ENCODE results near the gene PARD3.
"Not testable (repeated sequence)": the region's sequence is repeated elsewhere in the genome, so short reads cannot be mapped to it uniquely, and the experiment has no call there.

Gene PARD3

GRCh38 chr10:34766811-34767494 is 48.1 kb downstream of the PARD3 start:
- DNase-seq (ENCODE audit: low read depth in 2 of 2): no peak

GRCh38 chr10:34766266-34766600 is 48.9 kb downstream of the PARD3 start:
- no peak for DNase-seq (ENCODE audit: low read depth in 2 of 2)

- DNase-seq (ENCODE audit: low read depth in 2 of 2): no peak
These were observed 50.6 kb downstream of the PARD3 start for GRCh38 chr10:34764472-34764946.

- no peak for DNase-seq (ENCODE audit: low read depth in 2 of 2)
These were observed 52.3 kb downstream of the PARD3 start for GRCh38 chr10:34762603-34763299.

GRCh38 chr10:34762156-34762555 is 52.9 kb downstream of the PARD3 start:
- no peak for DNase-seq (ENCODE audit: low read depth in 2 of 2)

- DNase-seq (ENCODE audit: low read depth in 2 of 2): no peak
These were observed 53.6 kb downstream of the PARD3 start for GRCh38 chr10:34761453-34761852.

GRCh38 chr10:34760606-34761005 is 54.5 kb downstream of the PARD3 start:
- no peak for DNase-seq (ENCODE audit: low read depth in 2 of 2)

GRCh38 chr10:34759837-34760215 is 55.3 kb downstream of the PARD3 start:
- DNase-seq (ENCODE audit: low read depth in 2 of 2): no peak

- DNase-seq (ENCODE audit: low read depth in 2 of 2): no peak
These were observed 55.8 kb downstream of the PARD3 start for GRCh38 chr10:34759161-34759836.

- DNase-seq (ENCODE audit: low read depth in 2 of 2): peak in 1 of 2 experiments; percentile 40
These were observed 56.6 kb downstream of the PARD3 start for GRCh38 chr10:34758447-34758996.

GRCh38 chr10:34757933-34758332 is 57.2 kb downstream of the PARD3 start:
- no peak for DNase-seq (ENCODE audit: low read depth in 2 of 2)

- not testable (repeated sequence) for DNase-seq (ENCODE audit: low read depth in 2 of 2)
These were observed 57.9 kb downstream of the PARD3 start for GRCh38 chr10:34757181-34757580.

GRCh38 chr10:34756584-34756983 is 58.5 kb downstream of the PARD3 start:
- DNase-seq (ENCODE audit: low read depth in 2 of 2): no peak

GRCh38 chr10:34753014-34753757 is 61.9 kb downstream of the PARD3 start:
- DNase-seq (ENCODE audit: low read depth in 2 of 2): no peak

- no peak for DNase-seq (ENCODE audit: low read depth in 2 of 2)
These were observed 63.8 kb downstream of the PARD3 start for GRCh38 chr10:34751272-34751671.

GRCh38 chr10:34750795-34751194 is 64.3 kb downstream of the PARD3 start:
- not testable (repeated sequence) for DNase-seq (ENCODE audit: low read depth in 2 of 2)

- DNase-seq (ENCODE audit: low read depth in 2 of 2): no peak
These were observed 66.3 kb downstream of the PARD3 start for GRCh38 chr10:34748767-34749166.

- no peak for DNase-seq (ENCODE audit: low read depth in 2 of 2)
These were observed 66.7 kb downstream of the PARD3 start for GRCh38 chr10:34748357-34748756.

- no peak for DNase-seq (ENCODE audit: low read depth in 2 of 2)
These were observed 69.0 kb downstream of the PARD3 start for GRCh38 chr10:34746094-34746493.

- DNase-seq (ENCODE audit: low read depth in 2 of 2): no peak
These were observed 69.9 kb downstream of the PARD3 start for GRCh38 chr10:34745244-34745643.

GRCh38 chr10:34744590-34744989 is 70.5 kb downstream of the PARD3 start:
- DNase-seq (ENCODE audit: low read depth in 2 of 2): no peak

- no peak for DNase-seq (ENCODE audit: low read depth in 2 of 2)
These were observed 71.3 kb downstream of the PARD3 start for GRCh38 chr10:34743814-34744213.

Measured in fibroblast of skin of left biceps (primary cell).